LNCaP clone FGC (cell line): Measurements from ENCODE around the gene GMPR.
"Not testable (repeated sequence)": the region's sequence is repeated elsewhere in the genome, so short reads cannot be mapped to it uniquely, and the experiment has no call there.

ENCODE experiments used
- DNase-seq: peaks from one replicate; pipeline ENCODE4 v3.0.0-alpha.2; 2011; ENCODE audit warnings: low read depth
- H3K4me3 ChIP-seq: 2 replicates; pipeline ENCODE4 v1.5.1; 2011; ENCODE audit warnings: mild to moderate bottlenecking, low read depth, low read length, control low read depth
- CTCF ChIP-seq: IDR thresholded peaks from 2 replicates; pipeline ENCODE4 v1.5.1; 2012; ENCODE audit warnings: mild to moderate bottlenecking; ENCODE audit not compliant: control insufficient read depth, insufficient read depth; ENCODE audit errors: extremely low read depth

The GMPR gene

GRCh38 chr6:16256781-16257180, 18.4 kb downstream of the GMPR start:
- TF ChIP-seq CTCF, result no peak
- DNase-seq, result no peak
- no peak overlapping the region for H3K4me3 ChIP-seq

- DNase-seq, result no peak
- no peak overlapping the region for H3K4me3 ChIP-seq
- TF ChIP-seq CTCF, result no peak
Measured at GRCh38 chr6:16257999-16258708, 19.8 kb downstream of the GMPR start.

GRCh38 chr6:16258709-16259075, 20.3 kb downstream of the GMPR start:
- no peak for TF ChIP-seq CTCF
- DNase-seq, result no peak
- no peak overlapping the region for H3K4me3 ChIP-seq

DNA sequence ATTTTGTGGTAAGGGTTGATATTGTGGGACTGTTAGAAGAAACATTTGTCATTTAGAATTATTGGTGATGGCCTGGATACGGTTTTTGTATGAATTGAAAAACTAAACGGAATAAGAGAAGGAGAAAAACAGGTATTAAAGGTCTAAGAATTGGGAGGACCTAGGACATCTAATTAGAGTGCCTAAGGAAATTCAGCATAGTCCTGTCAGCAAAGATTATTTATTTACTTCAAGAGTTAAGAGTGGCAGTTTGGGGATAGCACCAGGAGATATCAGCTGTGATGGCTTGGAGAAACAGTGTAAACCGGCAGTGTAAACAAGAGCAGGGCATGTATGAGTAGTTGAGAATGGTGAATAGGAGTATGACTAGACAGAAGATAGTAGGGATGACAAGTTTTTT, 21.2 kb downstream of the GMPR start:
- not testable (repeated sequence) for DNase-seq, H3K4me3 ChIP-seq

DNA sequence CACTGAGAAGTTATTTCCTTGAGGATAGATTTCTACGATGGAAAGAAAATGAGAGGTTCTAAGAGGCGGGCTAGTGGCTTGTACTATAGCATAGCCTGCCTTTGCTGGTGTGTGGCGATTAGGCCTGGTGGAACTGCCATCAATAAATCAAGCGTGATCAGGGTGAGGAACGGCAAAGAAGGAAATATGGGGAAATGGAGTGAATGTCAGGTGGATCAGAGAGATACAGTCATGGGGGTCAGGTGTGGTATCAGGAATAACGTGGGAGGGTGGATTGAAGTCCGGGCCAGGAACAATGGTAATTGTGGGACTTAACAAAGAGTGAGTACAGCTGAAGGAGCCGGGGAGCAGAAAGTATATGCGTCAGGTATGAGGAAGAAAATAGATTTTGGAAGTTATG, 22.2 kb downstream of the GMPR start:
- DNase-seq, H3K4me3 ChIP-seq: not testable (repeated sequence)

- not testable (repeated sequence) for DNase-seq, H3K4me3 ChIP-seq
Measured at GRCh38 chr6:16262773-16263172, 24.4 kb downstream of the GMPR start.

- not testable (repeated sequence) for H3K4me3 ChIP-seq, DNase-seq
Measured at GRCh38 chr6:16263464-16264099, 25.2 kb downstream of the GMPR start.

DNA sequence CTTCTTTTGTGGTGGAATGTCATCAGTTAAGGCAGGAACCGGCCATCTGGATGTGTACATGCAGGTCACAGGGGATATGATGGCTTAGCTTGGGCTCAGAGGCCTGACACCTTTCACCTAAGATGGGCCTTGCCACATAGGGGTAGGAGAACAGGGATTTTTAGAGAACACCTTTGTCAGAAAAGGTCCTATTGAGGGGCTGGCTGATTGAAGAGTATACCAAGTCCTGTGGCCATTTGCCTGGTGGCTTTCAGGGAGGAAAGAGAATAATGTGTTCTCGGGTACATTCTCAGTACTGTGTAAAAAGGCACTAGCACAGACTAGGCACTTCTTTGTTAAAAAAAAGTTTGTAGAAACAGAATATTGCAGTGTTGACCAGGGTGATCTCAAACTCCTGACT, 26.4 kb downstream of the GMPR start:
- no peak for DNase-seq
- TF ChIP-seq CTCF, result no peak
- no peak overlapping the region for H3K4me3 ChIP-seq
